Vagina (tissue), 2 donors: ENCODE data around the gene WTIP.

ENCODE experiments used
- CTCF ChIP-seq, 3 experiments: fragments of 450-650 bp in 2 of 3; fragments of 200-600 bp in 1 of 3; sonication (generic) in 1 of 3; IDR thresholded peaks; one replicate each; pipeline ENCODE4 v1.5.1; 2017 to 2019; ENCODE audit warnings: antibody characterized with exemption in 3 of 3, mild to moderate bottlenecking in 2 of 3, moderate library complexity in 2 of 3
- POLR2A ChIP-seq, 2 donors: fragments of 450-650 bp; IDR thresholded peaks; one replicate each; pipeline ENCODE4 v1.6.1; 2017; ENCODE audit warnings: antibody characterized with exemption in 2 of 2, mild to moderate bottlenecking in 2 of 2, moderate library complexity in 2 of 2

DNA sequence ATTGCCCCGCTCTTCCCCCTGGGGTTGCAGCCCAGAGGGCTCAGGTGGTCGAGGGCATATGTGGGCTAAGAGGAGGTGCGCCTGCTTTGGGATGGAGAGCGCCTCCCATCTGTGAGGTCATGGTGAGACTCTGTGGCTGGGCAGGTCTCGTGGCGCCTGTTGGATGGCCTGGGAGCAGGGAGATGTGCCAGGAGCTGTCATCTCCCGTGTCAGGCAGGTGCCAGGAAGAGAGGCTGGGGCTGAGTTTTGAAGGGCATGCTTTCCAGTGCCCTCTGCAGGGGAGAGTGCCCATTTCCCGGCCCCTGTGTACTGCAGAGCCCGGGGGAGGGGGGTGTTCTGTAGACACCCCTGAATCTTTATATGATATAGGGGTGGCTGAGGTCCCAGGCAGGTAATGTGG, 2.8 kb downstream of the WTIP start:
- TF ChIP-seq POLR2A (IDR thresholded peaks at IDR 0.05), result no peak
- TF ChIP-seq CTCF (IDR thresholded peaks at IDR 0.05), result no peak
